ENCODE results near the gene KIF12.

The KIF12 gene

GRCh38 chr9:114105236-114105635 lies 6.1 kb upstream of the KIF12 start:
- no peak for DNase-seq (ENCODE audit: low spot score)

GRCh38 chr9:114102484-114102883 lies 3.4 kb upstream of the KIF12 start:
- DNase-seq (ENCODE audit: low spot score), result no peak

- no peak for DNase-seq (ENCODE audit: low spot score)
Measured at GRCh38 chr9:114100536-114100935, 1.4 kb upstream of the KIF12 start.

- no peak for DNase-seq (ENCODE audit: low spot score)
Measured at GRCh38 chr9:114099669-114100270, 678 bp upstream of the KIF12 start.

- no peak for DNase-seq (ENCODE audit: low spot score)
Measured at GRCh38 chr9:114098021-114098935, 814 bp downstream of the KIF12 start.

GRCh38 chr9:114097613-114098020 lies 1.5 kb downstream of the KIF12 start:
- no peak for DNase-seq (ENCODE audit: low spot score)

GRCh38 chr9:114096866-114097612 lies 2.1 kb downstream of the KIF12 start:
- no peak for DNase-seq (ENCODE audit: low spot score)

- DNase-seq (ENCODE audit: low spot score), result no peak
Measured at GRCh38 chr9:114096041-114096511, 3.0 kb downstream of the KIF12 start.

GRCh38 chr9:114094971-114095370 lies 4.1 kb downstream of the KIF12 start:
- DNase-seq (ENCODE audit: low spot score), result no peak

- DNase-seq (ENCODE audit: low spot score), result no peak
Measured at GRCh38 chr9:114093761-114094505, 5.2 kb downstream of the KIF12 start.

GRCh38 chr9:114093031-114093471 lies 6.0 kb downstream of the KIF12 start:
- DNase-seq (ENCODE audit: low spot score), result no peak

GRCh38 chr9:114092336-114092735 lies 6.8 kb downstream of the KIF12 start:
- DNase-seq (ENCODE audit: low spot score), result no peak

GRCh38 chr9:114091711-114092110 lies 7.4 kb downstream of the KIF12 start:
- no peak for DNase-seq (ENCODE audit: low spot score)

- no peak for DNase-seq (ENCODE audit: low spot score)
Measured at GRCh38 chr9:114090798-114091197, 8.3 kb downstream of the KIF12 start.

GRCh38 chr9:114089206-114089840 lies 9.8 kb downstream of the KIF12 start:
- DNase-seq (ENCODE audit: low spot score), result no peak

GRCh38 chr9:114088571-114089170 lies 10.4 kb downstream of the KIF12 start:
- DNase-seq (ENCODE audit: low spot score), result no peak

- no peak for DNase-seq (ENCODE audit: low spot score)
Measured at GRCh38 chr9:114087721-114088120, 11.4 kb downstream of the KIF12 start.

- no peak for DNase-seq (ENCODE audit: low spot score)
Measured at GRCh38 chr9:114086607-114087006, 12.5 kb downstream of the KIF12 start.

- DNase-seq (ENCODE audit: low spot score), result no peak
Measured at GRCh38 chr9:114086009-114086408, 13.1 kb downstream of the KIF12 start.

- no peak for DNase-seq (ENCODE audit: low spot score)
Measured at GRCh38 chr9:114085387-114085789, 13.7 kb downstream of the KIF12 start.

Data from hepatic stellate cell (primary cell).